T-helper 1 cell treated with Interleukin-12 subunit alpha and Interleukin-12 subunit beta and Interleukin-4 antibody, amounts not matched to agents 30 ng/mL and 1 ng/mL, for 36 hours (primary cell): ENCODE measurements around the gene ACYP1. TPM values are rescaled to one million over a fixed set of nuclear protein-coding genes. Genes with fewer than 3 reads are reported as not detected.

Source experiments
- intact Hi-C: fragments of 100-400 bp; cut with micrococcal nuclease; formaldehyde crosslinking; loops from one replicate; pipeline ENCODE4 v1.15.1; 2024
- total RNA-seq: library from RNA; stranded (reverse); gene quantifications from 2 replicates; pipeline ENCODE4 v1.2.3, GENCODE V29; 2022

The ACYP1 gene
- total RNA-seq, 1 donor from 2014 or later: 35.0 TPM

DNA sequence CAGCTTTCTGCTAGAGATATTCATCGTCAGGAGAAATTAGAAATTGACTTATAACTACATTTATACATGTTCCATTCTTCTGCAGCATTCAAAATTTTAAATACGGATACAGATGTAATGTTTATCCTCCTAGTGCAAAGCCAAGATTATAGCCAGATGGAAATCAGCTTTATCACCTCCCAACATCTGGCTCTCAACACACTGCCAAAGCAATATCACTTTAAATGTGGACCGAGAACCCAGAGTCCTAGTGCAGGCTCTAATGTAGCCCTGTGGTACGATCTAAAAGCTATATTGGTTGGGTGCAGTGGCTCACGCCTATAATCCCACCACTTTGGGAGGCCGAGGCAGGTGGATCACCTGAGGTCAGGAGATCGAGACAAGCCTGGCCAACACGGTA is 19.1 kb downstream of the ACYP1 start:
- intact Hi-C loops: loop anchor here (5.0 kb wide), 1 partner anchor 102 kb away; no protein-coding TSS in a partner anchor

GRCh38 chr14:75044322-75044721 is 19.5 kb downstream of the ACYP1 start:
- intact Hi-C loops: no loop called here

- intact Hi-C loops: no loop called here
Measured at GRCh38 chr14:75042035-75042434, 21.8 kb downstream of the ACYP1 start.

DNA sequence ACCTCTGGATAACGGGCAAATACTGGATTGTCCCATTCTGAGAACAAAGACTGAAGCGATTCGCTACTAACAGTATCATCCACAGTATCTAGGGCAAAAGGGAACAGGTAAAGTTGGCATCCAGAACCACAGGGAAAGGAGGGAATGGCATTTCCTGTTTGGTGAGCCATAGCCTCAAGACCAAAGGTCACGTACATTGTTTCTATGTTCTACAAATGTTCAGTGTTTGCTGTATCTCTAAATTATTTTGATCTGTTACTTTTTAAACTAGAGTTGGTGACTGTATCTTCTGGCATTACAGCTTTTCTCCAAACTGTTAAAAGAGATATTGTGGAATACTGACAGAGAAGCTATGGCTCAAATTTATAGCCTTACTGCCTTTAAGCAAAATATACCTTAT is 22.2 kb downstream of the ACYP1 start:
- intact Hi-C loops: no loop called here

DNA sequence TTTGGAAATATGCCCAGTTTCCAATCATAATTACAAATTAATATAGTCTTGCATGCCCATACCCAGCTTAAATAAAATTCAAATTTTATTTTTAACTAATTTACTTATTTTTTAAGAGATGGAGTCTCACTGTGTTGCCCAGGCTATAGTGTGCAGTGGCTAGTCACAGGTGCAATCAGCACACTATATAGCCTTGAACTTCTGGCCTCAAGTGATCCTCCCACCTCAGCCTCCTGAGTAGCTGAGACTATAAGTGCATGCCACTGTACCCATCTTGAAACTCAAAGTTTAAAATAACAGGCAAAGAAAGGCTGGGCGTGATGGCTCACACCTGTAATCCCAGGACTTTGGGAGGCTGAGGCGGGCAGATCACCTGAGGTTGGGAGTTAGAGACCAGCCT is 22.9 kb downstream of the ACYP1 start:
- intact Hi-C loops: no loop called here

- intact Hi-C loops: no loop called here
Measured at GRCh38 chr14:75040507-75040906, 23.3 kb downstream of the ACYP1 start.

DNA sequence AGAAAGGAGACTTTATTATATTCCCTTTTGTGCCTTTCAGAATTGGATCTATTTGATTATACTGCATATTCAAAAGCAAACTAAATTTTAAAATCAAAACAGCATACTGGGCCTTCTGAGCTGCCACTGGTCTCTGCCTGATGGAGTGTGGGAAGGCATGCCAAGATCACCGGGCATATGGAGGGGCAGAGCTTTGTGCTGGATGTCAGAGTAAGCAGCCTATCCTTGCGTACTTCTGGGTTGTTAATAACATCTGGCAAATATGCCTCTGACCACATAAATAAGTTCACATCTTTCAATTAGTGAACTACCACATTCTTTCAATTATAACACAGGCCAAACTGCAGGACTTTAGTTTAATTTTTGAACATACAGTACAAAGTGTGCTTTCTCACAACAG is 30.9 kb downstream of the ACYP1 start:
- intact Hi-C loops: no loop called here

DNA sequence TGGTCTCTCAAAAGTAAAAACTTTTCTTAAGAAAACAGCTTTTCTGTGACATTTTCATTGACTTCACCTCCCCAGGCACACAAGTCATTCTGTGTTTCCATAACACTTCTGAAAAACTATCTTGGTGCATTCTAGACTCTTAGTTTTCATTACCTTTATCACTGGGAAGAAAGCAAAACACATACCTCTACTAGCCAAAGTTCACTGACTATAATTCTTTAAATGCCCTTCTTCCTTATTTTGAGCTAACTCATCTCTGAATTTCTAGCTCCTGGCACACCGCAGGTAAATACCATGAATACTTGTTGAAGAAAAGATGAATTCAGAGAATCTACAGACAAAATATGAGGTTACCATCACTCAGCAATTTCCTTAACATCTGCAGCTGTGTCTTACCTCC is 33.7 kb downstream of the ACYP1 start:
- intact Hi-C loops: no loop called here

- intact Hi-C loops: no loop called here
Measured at GRCh38 chr14:75025876-75026275, 37.9 kb downstream of the ACYP1 start.

- intact Hi-C loops: no loop called here
Measured at GRCh38 chr14:75025082-75025481, 38.7 kb downstream of the ACYP1 start.

DNA sequence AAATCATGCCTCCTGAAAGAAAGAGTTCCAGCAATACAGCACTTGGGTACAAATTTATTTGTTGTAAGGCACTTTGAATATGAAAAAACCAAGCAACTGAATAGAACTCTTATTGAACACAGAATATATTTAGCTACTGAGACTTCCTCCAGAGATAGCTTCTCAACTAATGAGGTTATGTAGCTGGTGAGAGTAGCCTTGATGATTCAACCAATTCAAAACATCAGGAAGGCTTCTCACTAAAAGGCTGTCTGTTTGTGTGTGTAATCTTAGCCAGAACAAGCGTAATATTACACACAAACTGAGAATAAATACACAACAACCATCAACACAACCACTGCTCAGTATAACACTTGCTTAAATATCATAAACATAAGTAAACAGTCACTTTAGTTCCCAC is 40.7 kb downstream of the ACYP1 start:
- intact Hi-C loops: no loop called here

DNA sequence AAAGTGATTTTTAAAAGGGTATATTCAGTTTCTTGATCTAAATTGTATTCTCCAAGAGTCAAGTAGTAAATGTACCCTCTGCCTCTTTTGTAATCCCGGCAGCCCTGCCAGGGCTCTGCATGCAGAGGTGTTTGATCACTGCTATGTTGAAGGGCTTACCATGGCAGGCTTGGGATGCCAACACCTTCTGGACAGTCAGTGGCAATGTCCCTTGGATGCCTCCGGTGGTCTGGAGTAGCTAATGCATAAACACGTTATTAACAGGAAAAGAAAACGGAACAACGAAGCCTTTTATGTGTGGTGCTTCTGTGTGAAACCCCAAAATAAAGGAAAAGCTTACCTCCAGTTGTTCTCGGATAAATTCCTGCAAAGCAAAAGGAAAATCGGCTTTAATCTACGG is 41.2 kb downstream of the ACYP1 start:
- intact Hi-C loops: no loop called here

- intact Hi-C loops: no loop called here
Measured at GRCh38 chr14:75018694-75019093, 45.1 kb downstream of the ACYP1 start.

DNA sequence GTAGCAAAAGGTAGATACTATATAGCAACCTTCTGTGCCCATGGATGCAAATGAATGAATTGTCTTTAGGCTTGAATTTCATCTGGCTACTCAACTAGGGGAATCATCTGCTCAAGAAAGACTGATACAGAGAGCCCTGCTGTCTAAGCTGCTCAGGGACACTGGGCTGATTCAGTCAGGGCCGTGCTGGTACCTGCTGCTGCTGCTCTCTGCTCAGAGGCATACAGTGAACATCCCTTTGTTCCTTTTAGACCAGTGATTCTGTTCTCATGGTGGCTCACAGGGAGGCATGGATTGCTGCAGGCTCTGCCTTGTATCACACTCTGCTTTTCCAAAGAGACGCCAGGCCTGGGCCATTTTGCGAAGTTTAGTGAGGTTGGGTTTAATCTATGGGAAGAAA is 47.0 kb downstream of the ACYP1 start:
- intact Hi-C loops: no loop called here

DNA sequence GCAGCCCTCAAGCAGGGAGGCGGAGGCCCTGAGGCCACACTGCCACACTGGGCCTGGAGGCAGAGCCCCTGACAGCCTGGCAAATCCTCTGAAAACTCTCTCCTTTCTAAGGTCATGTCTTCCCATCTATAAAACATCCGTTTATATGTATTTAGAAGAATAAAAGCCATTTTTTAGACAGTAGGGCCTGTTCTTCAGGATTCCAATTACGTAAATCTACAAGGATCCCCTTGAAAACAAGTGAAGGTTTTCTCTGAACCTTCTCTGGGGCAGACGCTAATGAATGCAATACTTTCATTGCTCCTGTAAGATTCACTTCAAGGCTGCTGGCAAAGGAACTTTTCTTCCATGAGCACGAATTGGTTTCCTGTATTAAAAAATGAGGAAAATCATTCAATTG is 48.3 kb downstream of the ACYP1 start:
- intact Hi-C loops: no loop called here

- intact Hi-C loops: no loop called here
Measured at GRCh38 chr14:75013290-75013689, 50.5 kb downstream of the ACYP1 start.

DNA sequence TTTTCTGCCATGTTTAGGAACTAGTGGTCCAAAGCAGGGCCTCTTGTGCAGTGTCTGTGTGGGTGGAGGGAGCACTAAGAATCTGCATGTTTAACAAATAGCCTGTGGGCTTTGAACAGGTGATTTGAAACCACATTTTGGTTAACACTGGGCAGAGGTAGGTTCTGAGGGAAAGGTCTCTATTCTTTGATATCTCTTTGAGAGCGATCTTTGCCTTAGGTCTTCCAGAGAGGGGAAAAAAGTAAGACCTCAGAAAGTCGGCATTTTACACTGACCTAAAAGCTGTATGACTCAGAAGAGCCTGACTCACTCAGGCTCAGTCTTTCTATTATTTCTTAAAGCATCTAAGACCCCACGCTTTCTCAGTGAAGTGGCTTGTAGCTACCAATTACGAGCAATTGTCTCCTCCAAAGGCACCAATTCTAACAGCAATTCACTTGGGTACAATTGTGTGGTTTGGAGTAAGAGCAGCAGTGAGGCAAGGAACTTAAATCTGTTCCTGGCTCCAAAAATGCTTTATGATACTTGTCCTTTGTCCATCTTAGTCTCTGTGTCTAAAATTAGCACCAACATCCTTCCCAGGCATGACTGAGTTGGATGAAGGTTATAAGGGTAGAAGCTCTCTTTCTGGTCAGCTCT is 52.3 kb downstream of the ACYP1 start:
- intact Hi-C loops: no loop called here

- intact Hi-C loops: no loop called here
Measured at GRCh38 chr14:75010472-75011093, 53.2 kb downstream of the ACYP1 start.

- intact Hi-C loops: no loop called here
Measured at GRCh38 chr14:75009176-75009575, 54.6 kb downstream of the ACYP1 start.

- intact Hi-C loops: no loop called here
Measured at GRCh38 chr14:75005357-75005756, 58.5 kb downstream of the ACYP1 start.

- intact Hi-C loops: loop anchor here (1.0 to 5.0 kb wide), 5 partner anchors 57 to 919 kb away; partner anchors contain the start of genes ALDH6A1, ERG28, FOS and LIN52
Measured at GRCh38 chr14:75003250-75004027, 60.4 kb downstream of the ACYP1 start.
